GM21576 (cell line): ENCODE results near the gene CPSF4L.
A peak's percentile ranks its signal among the peaks of the same experiment; 100 is the strongest.

Source experiments
- ATAC-seq: cut with Tn5 transposase; IDR thresholded peaks from one replicate; pipeline ENCODE4 v1.9.1; 2021; ENCODE audit warnings: mild to moderate bottlenecking, moderate library complexity; ENCODE audit not compliant: unreplicated experiment

Gene CPSF4L

DNA sequence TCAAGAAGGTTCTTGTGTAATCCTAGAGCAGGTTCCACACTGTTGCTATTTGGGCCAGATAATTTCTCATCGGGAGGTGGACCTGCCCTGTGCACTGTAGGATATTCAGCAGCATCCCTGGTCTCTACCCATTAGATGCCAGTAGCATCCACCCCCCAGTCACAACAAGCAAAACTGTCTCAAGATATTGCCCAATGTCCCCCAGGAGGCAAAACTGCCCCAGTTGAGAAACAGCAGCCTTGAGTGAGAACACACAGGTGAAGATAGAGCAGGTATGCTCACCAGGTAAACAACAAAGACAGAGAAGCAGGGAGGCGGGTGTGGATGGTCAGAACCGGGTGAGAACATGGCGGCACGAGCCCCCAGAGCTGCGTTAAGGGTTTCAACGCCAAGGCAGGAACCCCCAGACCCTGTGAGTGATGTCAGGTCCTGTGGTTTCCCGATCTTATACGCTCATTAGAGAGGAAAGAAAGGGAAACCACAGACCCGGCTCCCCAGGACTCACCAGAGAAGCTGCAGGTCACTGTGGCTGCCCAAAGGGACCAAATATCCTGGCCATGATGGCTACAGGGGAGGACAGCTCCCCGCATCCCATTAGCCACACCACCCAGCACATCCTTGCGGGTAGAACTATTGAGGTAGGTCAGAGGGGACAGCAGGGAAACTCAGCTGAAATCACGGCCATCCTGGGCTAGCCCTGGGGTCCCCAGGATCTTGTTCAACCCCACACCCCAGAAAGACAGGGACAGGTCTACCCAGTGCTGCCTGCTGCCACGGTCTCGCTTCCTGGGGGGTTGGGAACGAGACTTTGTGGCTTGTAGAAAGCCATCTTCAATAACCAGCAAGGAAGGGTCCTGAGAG lies 28.9 kb upstream of the CPSF4L start:
- ATAC-seq = peak; percentile 40

DNA sequence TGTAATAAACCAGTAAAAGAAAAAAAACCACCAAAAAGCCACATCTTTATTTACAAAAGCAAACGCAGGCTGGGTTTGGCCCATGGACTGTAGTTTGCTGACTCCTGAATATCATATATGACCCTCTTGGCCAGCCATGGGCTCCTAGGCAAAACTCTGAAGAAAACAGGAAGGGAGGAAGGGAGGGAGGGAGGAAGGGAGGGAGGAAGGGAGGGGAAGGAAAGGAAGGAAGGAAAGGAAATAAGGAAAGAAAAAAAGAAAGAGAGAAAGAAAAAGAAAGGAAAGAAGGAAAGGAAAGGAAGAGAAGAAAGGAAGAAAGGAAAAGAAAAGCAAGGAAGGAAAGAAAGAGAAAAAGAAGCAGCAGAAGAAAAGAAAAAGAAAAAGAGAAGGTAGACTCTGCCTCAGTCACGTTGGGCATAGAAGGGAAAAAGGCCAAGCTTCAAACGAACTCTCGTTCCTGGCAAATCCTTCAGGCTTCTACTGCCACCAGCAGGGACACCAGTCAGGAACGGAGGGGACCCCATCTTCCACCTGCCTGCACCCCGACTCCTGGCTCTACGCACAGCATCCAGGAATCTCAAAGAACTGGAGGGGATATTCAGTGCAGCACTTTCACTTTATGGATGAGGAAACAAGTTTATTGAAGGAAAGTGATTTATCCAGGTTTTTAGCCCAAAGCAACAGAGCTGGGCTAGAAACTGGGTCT lies 28.0 kb upstream of the CPSF4L start:
- ATAC-seq = no peak

DNA sequence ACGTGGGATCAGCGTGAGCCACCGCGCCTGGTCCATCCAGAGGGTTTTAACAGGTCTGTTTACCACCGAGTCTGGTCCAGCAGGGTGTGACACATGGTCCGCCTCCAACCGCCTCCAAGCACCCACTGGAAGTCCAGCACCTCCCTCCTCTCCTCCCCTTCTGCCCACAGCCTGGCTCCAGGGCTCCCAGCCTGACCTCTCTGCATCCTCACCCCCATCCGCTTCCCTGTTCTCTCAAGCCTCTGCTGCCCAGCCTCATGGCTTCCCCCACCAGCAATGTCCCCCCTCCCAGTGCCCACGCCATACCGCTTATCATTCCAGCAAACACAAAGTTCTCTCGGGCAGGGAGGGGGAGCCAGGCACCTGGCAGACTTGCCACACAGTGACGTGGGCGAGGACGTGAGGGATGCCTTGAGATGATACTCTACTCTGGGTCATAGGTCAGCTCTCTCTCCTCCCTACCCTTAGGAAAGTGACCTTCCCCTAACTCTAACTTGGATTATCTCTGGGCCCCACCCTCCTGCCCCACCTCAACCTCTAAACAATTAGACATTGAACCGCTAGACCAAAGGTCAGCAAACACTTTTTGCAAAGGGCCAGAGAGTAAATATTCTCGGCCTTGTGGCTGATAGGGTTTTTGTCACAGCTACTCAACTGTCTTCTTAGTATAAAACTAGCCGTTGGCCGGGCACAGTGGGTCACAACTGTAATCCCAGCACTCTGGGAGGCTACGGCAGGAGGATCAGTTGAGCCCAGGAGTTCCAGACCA lies 27.0 kb upstream of the CPSF4L start:
- ATAC-seq = no peak

DNA sequence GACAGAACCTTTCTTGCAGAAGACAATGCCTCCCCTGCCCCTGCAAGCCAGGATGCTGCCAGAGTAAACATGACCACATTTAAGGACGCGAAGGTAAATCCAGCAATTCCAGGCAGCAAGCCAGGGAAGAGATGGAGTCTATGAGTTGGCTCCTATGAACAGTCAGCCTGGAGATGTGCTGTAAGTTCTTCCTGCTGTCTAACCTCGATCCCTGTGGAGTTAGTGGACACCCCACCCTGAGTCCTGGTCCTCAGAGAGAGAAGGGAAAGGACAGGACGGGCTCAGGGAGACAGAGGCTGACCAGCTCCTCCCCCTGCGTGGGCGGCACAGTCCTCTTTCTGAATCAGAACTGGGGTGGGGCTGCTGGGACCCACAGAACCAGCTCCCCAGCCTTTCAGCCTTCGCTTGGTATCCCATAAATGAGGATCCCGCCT lies 25.2 kb upstream of the CPSF4L start:
- ATAC-seq = no peak

DNA sequence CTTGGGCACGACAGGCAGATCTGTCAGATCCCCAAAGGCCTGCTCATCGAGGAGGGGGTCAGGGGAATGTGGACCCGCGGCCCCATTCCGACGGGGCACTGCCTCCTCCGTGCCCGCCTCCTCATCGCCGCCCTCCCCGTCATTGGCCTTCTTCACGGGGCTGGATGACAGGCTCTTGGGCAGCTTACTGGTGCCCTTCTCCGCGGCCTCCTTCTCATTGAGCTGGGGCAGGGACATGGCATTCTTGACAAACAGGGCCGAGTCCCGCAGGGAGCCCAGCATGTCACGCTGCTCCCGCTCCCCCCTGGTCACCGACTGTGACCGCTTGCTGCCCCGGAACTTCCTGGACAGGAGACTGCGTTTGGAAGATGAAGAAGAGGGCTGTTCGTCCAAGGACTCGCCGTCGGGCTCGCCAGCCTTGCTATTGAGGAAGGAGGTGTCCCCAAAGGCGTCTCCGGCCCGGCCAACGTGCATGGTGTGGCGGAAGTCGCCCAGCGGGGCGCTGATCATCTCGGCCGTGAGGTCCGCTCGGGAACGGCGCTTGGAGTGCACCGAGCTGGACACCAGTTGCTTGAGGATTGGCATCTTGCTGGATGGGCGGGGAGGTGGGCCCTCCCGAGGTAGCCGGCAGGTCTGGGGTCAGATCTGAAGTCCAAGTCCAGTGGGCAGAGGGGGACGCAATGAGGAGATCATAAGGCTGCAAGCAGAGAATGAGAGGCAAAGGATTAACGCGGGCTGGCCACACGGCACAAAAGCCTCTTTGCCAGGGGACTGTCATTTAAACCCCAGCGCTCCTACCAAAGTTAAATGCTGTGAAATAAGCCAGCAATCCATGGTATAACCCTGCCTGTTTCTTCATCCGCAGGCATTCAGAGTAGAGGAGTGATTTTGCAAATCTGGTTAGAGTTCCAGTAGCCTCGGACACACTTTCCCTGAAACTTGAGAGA lies 24.5 kb upstream of the CPSF4L start:
- ATAC-seq = no peak

DNA sequence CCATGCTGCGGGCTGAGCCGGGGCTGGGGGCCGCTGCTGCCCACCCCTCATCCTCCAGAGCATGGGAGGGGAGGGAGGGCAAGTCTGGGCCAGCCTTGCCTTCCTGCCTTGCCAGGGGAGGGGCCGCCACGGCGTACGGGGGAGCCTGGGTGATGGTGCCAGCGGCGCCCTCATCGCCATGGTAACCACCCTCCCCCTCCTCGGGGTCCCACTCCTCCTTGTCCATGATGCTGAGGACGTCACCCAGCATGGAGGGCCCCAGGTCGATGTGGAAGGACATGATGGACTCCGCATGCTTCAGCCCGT lies 23.9 kb upstream of the CPSF4L start:
- ATAC-seq = no peak

DNA sequence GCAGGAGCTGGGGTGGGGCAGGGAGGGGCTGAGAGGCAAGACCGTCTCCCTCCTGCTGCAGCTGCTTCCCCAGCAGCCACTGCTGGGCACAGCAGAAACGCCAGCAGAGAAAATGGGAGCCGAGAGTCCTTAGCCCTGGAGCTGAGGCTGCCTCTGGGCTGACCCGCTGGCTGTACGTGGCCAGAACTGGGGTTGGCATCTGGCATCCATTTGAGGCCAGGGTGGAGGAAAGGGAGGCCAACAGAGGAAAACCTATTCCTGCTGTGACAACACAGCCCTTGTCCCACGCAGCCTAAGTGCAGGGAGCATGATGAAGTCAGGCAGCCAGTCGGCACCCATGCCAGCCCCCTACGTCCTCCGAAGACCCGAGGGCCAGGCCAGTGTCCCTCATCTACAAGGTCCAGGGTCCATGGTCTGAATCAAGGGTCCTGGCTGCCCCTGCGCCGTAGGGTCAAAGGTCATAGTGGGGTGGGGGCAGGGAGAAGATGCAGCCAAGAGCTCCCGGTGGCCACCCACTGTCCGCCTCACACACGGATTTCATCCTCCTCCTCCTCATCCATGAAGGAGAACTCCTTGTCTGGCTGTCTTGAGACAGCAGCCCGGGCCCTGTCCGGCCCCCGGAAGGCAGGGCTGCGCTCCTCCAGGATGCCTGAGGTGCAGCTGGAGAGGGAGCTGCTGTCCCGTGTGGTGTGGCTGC lies 23.4 kb upstream of the CPSF4L start:
- ATAC-seq = no peak

DNA sequence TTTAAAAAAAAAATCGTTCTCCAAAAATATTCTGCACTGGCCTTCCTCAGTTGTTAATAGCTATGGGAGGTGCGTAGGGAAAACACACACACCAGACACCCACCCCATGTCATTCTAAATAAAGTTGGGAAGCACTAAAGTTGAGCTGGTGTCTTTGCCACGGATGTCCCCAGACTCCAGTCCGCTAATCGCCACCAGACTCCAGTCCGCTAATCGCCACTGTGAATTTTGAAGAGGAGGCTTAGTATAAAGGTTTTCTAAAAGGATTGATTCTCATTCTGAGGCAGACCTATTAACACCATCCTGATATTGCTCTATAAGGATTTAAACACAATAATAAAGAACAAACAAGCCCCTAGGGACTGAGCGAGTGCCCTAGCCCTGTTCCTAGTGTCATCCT lies 22.7 kb upstream of the CPSF4L start:
- ATAC-seq = no peak

DNA sequence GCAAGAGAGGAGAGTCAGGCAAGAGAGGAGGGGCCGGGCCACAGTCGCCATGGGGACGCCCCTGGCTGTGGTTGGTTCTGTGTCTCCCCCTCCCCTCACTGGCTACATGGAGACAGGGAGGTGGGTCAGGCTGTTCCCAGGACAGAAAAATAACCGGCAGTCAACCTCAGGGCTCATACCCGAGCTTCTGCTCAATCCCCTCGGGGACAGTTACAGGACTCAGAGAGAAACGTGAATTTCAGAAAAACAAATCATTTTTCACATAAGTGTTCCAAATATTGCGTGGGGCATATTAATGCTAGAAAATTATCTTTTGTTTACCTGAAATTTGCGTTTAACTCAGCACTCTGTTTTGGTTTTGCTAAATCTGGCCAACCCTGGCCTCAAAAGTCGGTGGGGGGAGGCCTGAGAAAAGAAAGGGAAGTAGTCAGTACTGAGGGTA lies 22.2 kb upstream of the CPSF4L start:
- no peak for ATAC-seq

DNA sequence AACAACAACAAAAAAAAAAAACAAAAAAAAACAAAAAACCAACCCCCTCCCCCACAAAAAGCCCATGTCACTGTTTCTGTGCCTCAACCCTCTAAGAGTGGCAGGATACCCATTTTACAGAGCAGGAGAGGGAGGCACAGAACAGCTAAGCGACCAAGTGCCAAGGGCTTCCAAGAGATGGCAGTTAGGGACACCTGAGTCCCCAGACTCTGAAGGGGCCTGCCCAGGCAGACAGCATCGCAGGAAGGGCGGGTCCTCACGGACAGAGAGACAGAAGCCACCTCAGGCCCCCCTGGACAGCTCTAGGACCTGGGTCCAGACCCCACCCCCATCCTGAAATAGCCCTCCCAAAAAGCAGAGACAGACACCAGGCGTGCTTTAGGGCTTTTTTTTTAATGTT lies 21.6 kb upstream of the CPSF4L start:
- ATAC-seq = no peak

DNA sequence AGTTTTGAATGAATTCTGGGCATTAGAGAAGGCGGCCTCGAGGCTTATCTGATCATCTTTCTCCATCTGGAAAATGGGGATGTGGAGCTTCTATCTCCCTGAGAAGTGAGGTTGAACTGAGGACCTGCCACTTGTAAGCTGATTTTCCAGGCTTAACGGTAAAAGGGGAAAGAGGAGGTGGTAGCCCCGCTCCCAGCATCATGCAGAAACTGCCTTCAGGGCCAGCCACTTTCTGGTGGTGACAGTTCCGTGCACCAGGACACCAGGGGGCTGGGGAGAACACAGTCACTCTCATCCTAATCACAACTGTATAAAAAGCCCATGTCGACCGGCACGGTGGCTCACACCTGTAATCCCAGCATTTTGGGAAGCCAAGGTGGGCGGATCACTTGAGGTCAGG lies 20.9 kb upstream of the CPSF4L start:
- no peak for ATAC-seq

DNA sequence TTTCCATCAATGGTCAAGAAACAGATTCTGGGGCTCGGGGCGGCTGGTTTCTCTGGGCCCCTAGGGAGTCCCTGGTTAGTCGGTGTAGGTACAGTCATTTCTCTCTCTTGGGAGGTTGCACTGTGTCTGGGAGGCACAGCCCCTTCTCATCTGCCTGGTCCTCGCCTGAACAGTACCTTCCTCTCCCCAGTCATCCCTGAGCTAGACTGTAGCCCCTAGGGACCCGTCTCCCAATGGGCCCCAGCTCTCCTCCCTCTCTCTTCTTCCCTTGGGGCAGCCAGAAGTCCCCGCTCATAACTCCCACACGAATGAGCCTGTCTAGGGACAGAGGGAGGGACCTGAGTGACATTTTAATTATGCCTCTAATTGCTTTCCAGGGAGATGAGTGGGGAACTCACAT lies 20.2 kb upstream of the CPSF4L start:
- ATAC-seq = peak; percentile 86

DNA sequence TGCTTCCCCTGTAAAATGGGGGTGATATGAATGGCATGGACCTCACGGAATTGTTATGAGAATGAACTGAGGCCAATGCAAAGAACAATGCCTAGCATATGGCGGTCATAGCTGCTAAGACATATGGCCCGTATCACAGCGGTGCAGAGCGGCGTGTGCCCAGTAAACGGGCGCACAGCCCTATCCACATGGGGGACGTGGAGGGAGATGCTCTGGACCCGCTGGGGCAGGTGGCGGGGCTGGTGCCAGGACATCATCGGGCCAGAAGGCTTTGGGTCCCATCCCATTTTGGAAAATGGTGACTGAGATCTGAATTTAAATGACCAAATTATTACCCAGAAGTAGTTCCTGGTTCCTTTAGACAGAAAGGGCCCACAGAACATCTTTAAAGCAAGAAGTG lies 18.5 kb upstream of the CPSF4L start:
- ATAC-seq = no peak

DNA sequence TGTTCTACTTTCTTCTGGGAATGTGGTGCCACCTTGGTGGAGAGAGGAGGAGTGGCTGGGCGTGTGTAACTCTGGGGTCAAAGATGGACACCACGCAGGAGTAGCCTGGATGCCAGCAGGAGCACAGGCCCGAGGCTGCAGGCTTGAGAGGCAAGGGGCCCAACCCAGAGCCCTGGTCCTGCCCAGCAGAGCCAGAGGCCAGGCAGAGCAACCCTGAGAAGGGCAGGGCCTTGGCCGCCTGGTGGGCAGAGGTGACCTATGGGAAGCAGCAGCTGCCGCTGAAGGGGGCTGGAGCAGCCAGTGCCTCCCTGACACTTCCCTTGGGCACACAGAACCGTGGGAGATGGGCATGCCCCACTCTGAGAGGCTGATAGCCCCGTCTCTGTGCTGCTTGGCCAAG lies 18.0 kb upstream of the CPSF4L start:
- ATAC-seq = no peak

DNA sequence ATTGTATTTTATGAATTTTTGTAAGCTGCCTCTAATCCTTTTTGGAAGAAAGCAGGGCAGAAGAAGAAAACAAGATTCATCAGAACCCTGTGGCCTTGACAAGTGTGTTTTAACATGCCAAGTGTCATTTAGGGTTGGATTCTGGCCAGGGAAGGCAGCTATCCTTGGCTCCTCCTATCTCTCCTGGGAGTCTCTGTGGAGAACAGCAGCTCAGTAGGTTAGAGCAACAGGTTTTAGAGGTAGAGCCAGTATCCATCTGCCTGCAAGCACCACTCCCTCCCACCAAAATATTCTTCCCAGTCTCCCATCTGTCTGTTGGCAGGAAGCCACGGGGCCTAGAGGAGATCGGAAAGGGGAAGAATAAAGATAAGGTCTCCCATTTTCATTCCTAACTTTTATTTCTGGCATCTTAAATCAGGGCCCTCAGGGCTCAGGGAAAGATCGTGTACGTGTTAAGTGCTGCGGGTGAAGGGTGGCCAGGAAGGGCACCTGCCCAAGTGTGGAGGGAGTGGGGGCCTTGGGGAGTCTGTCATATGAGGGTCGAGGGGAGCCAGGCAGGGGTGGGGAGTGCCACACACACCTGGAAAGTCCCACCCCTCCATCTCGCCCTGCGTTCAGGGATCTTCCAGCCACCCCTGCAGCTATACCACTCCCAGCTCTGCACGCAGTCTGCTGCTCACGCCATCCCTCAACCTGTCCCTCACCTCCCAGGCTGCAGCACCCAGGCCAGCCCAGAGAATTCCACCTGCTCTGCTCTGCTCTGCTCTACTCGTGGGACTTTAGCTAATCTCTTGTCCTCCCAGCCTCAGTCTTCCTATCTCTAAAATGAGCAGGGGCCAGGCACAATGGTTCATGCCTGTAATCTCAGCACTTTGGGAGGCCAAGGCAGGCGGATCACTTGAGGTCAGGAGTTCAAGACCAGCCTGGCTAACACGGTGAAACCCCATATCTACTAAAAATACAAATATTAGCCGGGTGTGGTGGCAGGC lies 17.1 kb upstream of the CPSF4L start:
- ATAC-seq = no peak

DNA sequence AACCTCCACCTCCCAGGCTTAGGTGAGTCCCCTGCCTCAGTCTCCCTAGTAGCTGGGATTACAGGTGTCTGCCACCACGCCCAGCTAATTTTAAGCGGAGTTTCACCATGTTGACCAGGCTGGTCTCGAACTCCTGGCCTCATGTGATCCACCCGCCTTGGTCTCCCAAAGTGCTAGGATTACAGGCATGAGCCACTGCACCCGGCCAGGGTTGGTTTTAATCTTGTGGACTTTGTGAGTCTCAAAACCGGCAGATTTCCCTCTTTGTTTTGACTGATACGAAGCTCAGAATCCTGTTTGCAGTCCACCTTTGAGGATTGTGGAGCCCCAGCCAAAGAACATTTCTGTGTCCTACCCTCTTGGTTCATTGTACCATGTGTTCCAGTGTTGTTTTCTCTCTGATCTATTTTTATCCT lies 16.4 kb upstream of the CPSF4L start:
- no peak for ATAC-seq

DNA sequence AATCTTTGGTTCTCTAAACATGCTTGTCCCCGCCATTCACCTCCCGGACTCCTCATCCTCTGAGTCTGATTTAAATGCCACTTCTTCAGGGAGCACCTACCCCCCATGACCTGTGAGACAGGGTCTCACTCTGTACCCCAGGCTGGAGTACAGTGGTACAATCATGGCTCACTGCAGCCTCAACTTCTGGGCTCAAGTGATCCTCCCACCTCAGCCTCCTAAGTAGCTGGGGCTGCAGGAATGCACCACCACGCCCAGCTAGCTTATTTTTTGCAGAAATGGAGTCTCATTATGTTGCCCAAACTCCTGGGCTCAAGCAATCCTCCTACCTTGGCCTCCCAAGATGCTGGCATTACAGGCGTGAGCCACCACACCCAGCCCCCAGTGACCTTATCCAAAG lies 12.8 kb upstream of the CPSF4L start:
- ATAC-seq = no peak

DNA sequence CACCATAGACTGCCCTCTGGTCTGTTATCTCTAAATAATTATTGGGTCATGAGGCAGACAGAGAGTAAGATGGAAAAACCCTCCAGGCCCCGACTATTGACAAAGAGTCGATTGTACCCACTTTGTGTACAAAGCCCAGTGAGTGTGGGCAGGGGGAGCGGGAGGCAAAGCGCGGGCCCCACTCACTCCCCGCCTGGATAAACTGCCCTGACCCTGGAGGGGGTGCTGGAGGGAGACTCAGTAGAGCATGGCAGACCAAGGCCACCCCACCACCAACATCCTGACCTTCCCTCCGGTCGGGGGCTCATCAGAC lies 11.2 kb upstream of the CPSF4L start:
- ATAC-seq = no peak

DNA sequence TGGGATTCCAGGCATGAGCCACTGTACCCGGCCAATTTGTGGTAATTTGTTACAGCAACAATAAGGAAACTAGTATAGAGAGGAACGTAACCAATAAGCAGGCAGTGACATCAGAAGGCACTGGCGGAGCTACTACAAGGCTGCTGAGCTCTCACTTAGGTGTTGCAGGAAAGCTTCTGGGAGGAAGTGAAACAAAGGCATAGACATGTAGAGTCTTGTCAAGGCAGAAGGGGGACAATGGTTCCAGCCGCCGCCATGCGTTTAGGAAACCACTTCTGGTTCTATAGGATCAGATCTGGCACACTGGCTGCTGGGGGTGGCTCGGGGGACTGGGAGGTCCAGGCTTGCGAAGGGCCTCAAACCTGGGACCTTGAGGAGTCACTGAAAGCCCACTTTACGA lies 9.4 kb upstream of the CPSF4L start:
- peak; percentile 97 for ATAC-seq
